ENCODE results near the gene CCR2.
A peak's percentile ranks its signal among the peaks of the same experiment; 100 is the strongest.

The CCR2 gene
- 22.5 to 31.9 (median 31.5) reads per million in 3 donors for total RNA-seq

DNA sequence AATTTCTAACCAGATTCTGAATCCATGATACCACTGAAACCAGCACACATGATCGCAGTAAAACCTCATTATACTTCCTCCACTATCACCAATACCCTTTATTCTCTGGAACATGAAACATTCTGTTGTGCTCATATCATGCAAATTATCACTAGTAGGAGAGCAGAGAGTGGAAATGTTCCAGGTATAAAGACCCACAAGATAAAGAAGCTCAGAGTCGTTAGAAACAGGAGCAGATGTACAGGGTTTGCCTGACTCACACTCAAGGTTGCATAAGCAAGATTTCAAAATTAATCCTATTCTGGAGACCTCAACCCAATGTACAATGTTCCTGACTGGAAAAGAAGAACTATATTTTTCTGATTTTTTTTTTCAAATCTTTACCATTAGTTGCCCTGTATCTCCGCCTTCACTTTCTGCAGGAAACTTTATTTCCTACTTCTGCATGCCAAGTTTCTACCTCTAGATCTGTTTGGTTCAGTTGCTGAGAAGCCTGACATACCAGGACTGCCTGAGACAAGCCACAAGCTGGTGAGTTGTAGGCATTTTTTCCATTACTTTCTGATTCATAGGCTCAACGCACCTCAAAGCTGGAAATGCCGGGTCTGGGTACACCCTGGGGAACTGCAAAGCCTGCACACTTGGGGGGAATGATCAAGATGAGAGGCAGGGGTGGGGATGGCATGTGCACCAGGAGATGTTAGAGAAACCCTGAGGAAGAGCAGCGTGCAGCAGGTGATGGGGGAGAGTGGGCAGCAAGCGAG lies at the start of gene CCR2:
Gene CCR2 (plus strand): TSS at position 465 of the 764 bp plus-strand sequence. CDS start 3,417 bp downstream, outside the sequence.
- no peak for DNase-seq

DNA sequence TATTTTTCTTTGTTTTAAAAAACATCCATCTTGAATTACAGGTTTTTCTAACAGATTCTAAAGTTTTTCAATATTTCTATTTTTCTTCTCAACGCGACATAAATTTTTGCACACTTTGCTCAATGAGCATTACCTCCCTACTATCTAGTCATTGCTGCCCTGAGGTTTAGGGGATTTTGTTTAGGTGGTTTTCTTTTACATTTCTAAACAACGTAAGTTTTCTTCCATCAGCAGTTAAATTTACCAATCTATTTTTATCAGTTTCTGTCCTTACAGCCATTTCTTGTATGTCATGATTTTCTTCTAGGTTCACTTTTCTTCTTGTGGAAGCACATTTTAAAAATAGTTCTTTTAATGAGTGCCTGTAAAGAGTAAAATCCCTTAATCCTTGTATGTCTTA lies 49.2 kb upstream of the CCR2 start:
- no peaks in the 10 kb centered on the region for H3K9me3 ChIP-seq (ENCODE audit: control insufficient read depth, low read length)
- no peak overlapping the region for H3K4me3 ChIP-seq (ENCODE audit: insufficient read depth, low read depth, low read length, poor library complexity, severe bottlenecking)
- no peaks in the 10 kb centered on the region for H3K36me3 ChIP-seq (ENCODE audit: control insufficient read depth, insufficient read depth, low read length)
- no peak for DNase-seq
- no peak overlapping the region for H3K27ac ChIP-seq (ENCODE audit: insufficient read depth, low read length, poor library complexity, severe bottlenecking)
- H3K27me3 ChIP-seq (replicated peaks; ENCODE audit: control insufficient read depth, insufficient read depth, low read length, poor library complexity, severe bottlenecking): no peaks in the 10 kb centered on the region
- H3K4me1 ChIP-seq (ENCODE audit: control insufficient read depth, insufficient read depth, low read length, poor library complexity, severe bottlenecking): peaks cover 7% of the 10 kb centered on the region

More for the DNA sequence above, at the start of gene CCR2:
- Histone ChIP-seq H3K27me3 (replicated peaks; ENCODE audit: control insufficient read depth, insufficient read depth, low read length, poor library complexity, severe bottlenecking) (no peaks in the 10 kb centered on the region), H3K9me3 (ENCODE audit: control insufficient read depth, low read length) (no peaks in the 10 kb centered on the region), H3K27ac (ENCODE audit: insufficient read depth, low read length, poor library complexity, severe bottlenecking) (peak within 1 kb of the TSS; percentile 54), H3K36me3 (ENCODE audit: control insufficient read depth, insufficient read depth, low read length) (no peaks in the 10 kb centered on the region), H3K4me3 (ENCODE audit: insufficient read depth, low read depth, low read length, poor library complexity, severe bottlenecking) (peak within 1 kb of the TSS; percentile 40), H3K4me1 (ENCODE audit: control insufficient read depth, insufficient read depth, low read length, poor library complexity, severe bottlenecking) (peaks cover 37% of the 10 kb centered on the region)

DNA sequence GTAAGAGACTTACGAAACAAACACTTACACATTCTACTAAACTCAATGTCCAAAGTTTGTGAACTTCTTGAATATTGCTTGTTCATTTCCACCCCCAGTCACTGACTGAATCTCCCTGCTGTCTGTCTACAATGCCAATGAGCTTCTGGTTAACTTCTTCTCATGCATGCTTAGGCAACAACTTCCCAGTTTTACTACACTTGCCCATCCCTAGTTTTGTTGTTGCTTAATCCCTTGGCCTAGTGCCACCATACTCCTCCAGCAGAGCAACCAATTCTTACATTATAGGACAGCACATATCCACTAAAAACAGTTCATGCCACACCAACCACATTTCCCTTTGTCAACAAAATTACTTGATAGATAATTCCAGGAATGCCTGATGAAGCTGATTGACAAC lies 40.9 kb upstream of the CCR2 start:
- Histone ChIP-seq H3K9me3 (ENCODE audit: control insufficient read depth, low read length) (no peaks in the 10 kb centered on the region), H3K27ac (ENCODE audit: insufficient read depth, low read length, poor library complexity, severe bottlenecking) (no peak overlapping the region), H3K4me3 (ENCODE audit: insufficient read depth, low read depth, low read length, poor library complexity, severe bottlenecking) (no peak overlapping the region), H3K27me3 (replicated peaks; ENCODE audit: control insufficient read depth, insufficient read depth, low read length, poor library complexity, severe bottlenecking) (no peaks in the 10 kb centered on the region), H3K4me1 (ENCODE audit: control insufficient read depth, insufficient read depth, low read length, poor library complexity, severe bottlenecking) (no peaks in the 10 kb centered on the region), H3K36me3 (ENCODE audit: control insufficient read depth, insufficient read depth, low read length) (no peaks in the 10 kb centered on the region)
- no peak for DNase-seq

DNA sequence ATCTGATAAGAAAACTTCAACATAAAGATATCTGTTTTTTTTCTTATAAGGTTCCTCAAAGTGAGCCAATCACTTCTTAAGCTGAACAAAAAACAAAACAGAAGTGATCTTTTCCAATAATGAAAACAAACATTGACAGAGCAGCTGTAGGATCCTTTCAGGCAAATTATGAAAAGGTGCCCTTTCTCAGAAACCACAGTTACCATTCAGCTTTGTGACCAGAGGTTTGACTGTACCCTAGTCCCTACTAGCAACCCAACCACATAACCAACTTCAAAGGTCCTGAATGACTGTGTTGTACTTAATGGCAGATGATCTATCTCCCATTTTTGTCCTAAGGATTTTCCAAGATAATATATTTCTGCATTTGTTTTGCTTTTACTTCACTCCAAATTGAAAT lies 39.4 kb upstream of the CCR2 start:
- no peaks in the 10 kb centered on the region for H3K27me3 ChIP-seq (replicated peaks; ENCODE audit: control insufficient read depth, insufficient read depth, low read length, poor library complexity, severe bottlenecking)
- H3K4me3 ChIP-seq (ENCODE audit: insufficient read depth, low read depth, low read length, poor library complexity, severe bottlenecking): no peak overlapping the region
- no peak overlapping the region for H3K27ac ChIP-seq (ENCODE audit: insufficient read depth, low read length, poor library complexity, severe bottlenecking)
- H3K36me3 ChIP-seq (ENCODE audit: control insufficient read depth, insufficient read depth, low read length): no peaks in the 10 kb centered on the region
- no peaks in the 10 kb centered on the region for H3K9me3 ChIP-seq (ENCODE audit: control insufficient read depth, low read length)
- no peaks in the 10 kb centered on the region for H3K4me1 ChIP-seq (ENCODE audit: control insufficient read depth, insufficient read depth, low read length, poor library complexity, severe bottlenecking)
- DNase-seq: no peak

DNA sequence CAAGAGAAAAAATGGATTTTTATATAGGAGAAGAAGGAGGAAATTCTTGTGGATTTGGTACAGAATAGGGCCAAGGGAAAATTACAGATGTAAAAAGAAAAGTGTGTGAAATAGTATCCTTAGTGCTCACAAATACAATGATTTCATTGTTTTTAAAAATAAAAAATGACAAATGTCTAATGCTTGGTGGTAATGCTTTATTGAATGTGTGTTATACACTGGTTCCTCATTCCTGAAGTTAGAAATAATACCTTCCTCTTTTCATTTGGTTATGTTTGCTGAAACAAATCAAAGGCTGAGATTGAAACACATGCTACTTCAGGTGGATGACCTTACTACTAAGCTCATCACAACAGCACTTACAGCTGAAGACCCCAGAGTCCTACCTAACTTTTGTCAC lies 37.7 kb upstream of the CCR2 start:
- no peak overlapping the region for H3K4me3 ChIP-seq (ENCODE audit: insufficient read depth, low read depth, low read length, poor library complexity, severe bottlenecking)
- no peak overlapping the region for H3K27ac ChIP-seq (ENCODE audit: insufficient read depth, low read length, poor library complexity, severe bottlenecking)

DNA sequence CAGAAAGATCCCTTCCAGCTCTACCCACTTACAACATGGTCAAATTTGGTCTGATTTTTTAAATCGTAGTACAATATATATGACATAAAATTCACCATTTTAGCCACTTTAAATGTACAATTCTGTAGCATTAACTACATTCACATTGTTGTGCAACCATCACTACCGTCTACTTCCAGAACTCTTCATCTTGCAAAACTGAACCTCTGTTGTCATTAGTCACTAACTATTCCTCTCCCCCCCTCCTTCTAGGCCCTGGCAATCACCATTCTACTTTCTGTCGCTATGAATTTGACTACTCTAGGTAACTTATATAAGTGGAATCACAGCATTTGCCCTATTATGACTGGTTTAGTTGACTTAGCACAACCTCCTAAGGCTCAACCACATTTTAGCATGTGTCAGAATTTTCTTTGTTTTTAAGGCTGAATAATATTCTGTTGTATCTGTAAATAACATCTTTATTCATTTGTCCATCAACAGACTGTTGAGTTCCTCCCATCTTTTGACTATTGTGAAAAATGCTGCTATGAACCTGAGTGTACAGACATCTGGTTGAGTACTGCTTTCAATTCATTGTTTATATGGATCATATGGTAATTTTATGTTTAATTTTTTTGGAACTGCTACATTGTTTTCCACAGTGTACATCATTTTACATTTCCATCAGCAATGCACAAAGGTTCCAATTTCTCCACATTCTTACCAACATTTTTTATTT lies 35.5 kb upstream of the CCR2 start:
- no peaks in the 10 kb centered on the region for H3K9me3 ChIP-seq (ENCODE audit: control insufficient read depth, low read length)
- no peaks in the 10 kb centered on the region for H3K4me1 ChIP-seq (ENCODE audit: control insufficient read depth, insufficient read depth, low read length, poor library complexity, severe bottlenecking)
- no peak overlapping the region for H3K27ac ChIP-seq (ENCODE audit: insufficient read depth, low read length, poor library complexity, severe bottlenecking)
- no peak for DNase-seq
- no peaks in the 10 kb centered on the region for H3K27me3 ChIP-seq (replicated peaks; ENCODE audit: control insufficient read depth, insufficient read depth, low read length, poor library complexity, severe bottlenecking)
- no peaks in the 10 kb centered on the region for H3K36me3 ChIP-seq (ENCODE audit: control insufficient read depth, insufficient read depth, low read length)
- no peak overlapping the region for H3K4me3 ChIP-seq (ENCODE audit: insufficient read depth, low read depth, low read length, poor library complexity, severe bottlenecking)

More for the DNA sequence above, 37.7 kb upstream of the CCR2 start:
- H3K36me3 ChIP-seq (ENCODE audit: control insufficient read depth, insufficient read depth, low read length): no peaks in the 10 kb centered on the region
- no peaks in the 10 kb centered on the region for H3K9me3 ChIP-seq (ENCODE audit: control insufficient read depth, low read length)
- no peaks in the 10 kb centered on the region for H3K27me3 ChIP-seq (replicated peaks; ENCODE audit: control insufficient read depth, insufficient read depth, low read length, poor library complexity, severe bottlenecking)
- H3K4me1 ChIP-seq (ENCODE audit: control insufficient read depth, insufficient read depth, low read length, poor library complexity, severe bottlenecking): no peaks in the 10 kb centered on the region
- DNase-seq: no peak

DNA sequence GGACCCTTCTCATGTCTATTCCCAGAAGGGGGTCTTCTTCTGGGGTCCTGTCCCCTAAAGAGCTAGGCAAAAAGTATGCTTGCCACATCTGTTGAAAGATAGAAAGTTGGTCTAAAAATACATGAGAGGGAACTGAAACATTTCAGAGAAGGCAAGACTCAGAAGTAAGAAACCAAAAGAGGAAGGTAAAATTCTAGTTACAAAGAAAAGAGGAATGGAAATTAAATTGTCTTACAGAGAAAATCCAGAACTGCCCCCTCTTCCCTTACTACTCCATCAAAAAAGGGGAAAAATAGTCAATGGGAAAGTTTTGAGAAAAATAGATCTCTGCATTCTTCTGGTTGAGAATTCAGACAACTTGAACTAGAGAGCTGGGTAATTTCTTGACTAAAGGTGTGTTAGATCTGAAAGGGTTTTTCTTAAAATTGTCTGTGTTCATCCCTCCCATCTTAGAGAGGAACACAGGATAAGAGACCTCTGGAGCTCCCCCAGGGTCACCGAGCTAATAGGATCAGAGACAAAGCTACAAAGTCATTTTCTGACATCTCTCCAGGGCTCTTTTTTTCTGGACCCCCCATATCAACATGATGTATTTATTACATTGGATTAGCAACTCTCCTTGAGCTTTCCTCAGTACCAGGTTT lies 32.3 kb upstream of the CCR2 start:
- no peaks in the 10 kb centered on the region for H3K9me3 ChIP-seq (ENCODE audit: control insufficient read depth, low read length)
- no peaks in the 10 kb centered on the region for H3K36me3 ChIP-seq (ENCODE audit: control insufficient read depth, insufficient read depth, low read length)
- H3K27me3 ChIP-seq (replicated peaks; ENCODE audit: control insufficient read depth, insufficient read depth, low read length, poor library complexity, severe bottlenecking): no peaks in the 10 kb centered on the region
- H3K27ac ChIP-seq (ENCODE audit: insufficient read depth, low read length, poor library complexity, severe bottlenecking): no peak overlapping the region
- no peaks in the 10 kb centered on the region for H3K4me1 ChIP-seq (ENCODE audit: control insufficient read depth, insufficient read depth, low read length, poor library complexity, severe bottlenecking)
- no peak for DNase-seq
- H3K4me3 ChIP-seq (ENCODE audit: insufficient read depth, low read depth, low read length, poor library complexity, severe bottlenecking): no peak overlapping the region

DNA sequence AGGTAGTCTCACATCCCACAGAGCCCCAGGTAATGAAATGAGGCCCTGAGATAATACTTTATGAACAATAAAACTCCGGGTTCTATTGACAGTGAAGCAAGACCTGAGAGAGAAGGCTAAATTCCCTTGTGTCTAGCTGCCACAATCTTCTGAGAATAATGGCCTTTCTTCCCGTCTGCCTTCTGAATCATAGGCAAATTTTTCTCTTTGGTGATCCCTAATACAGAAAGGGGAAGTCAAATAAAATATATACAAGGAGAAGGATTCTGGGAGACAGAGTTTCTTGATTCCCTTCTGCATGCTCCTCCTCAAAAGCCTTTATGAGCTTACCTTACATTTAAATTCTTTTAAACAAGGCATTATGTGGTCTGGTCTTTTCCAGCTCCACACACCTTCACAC lies 29.9 kb upstream of the CCR2 start:
- Histone ChIP-seq H3K9me3 (ENCODE audit: control insufficient read depth, low read length) (no peaks in the 10 kb centered on the region), H3K27me3 (replicated peaks; ENCODE audit: control insufficient read depth, insufficient read depth, low read length, poor library complexity, severe bottlenecking) (no peaks in the 10 kb centered on the region), H3K27ac (ENCODE audit: insufficient read depth, low read length, poor library complexity, severe bottlenecking) (no peak overlapping the region), H3K4me3 (ENCODE audit: insufficient read depth, low read depth, low read length, poor library complexity, severe bottlenecking) (no peak overlapping the region), H3K36me3 (ENCODE audit: control insufficient read depth, insufficient read depth, low read length) (no peaks in the 10 kb centered on the region), H3K4me1 (ENCODE audit: control insufficient read depth, insufficient read depth, low read length, poor library complexity, severe bottlenecking) (no peaks in the 10 kb centered on the region)
- no peak for DNase-seq

DNA sequence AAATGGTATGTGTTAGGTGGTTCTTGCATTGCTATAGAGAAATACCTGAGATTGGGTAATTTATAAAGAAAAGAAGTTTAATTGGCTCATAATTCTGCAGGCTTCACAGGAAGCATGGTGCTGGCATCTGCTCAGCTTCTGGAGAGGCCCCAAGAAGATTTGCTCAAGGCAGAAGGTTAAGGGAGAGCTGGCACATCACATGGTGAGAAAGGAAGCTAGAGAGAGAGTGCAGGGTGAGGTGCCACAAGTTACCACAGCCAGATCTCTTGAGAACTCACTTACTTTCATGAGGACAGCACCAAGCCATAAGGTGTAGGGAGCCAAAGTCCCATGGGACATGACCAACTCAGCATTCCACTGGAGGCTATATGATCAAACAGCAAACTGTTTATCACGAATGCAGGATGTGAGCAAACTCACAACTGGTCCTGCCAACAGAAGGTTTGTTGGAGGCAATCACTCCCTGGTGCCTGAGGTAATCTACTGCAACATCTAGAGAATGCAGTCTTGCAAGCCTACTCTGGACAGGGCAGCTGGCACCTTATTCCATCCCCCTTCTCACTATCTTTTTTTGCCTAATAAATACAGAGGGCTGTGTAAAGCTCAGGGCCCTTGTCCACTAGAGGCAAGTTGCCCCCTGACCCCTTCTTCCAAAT lies 28.1 kb upstream of the CCR2 start:
- no peaks in the 10 kb centered on the region for H3K36me3 ChIP-seq (ENCODE audit: control insufficient read depth, insufficient read depth, low read length)
- no peaks in the 10 kb centered on the region for H3K9me3 ChIP-seq (ENCODE audit: control insufficient read depth, low read length)
- DNase-seq: no peak
- no peaks in the 10 kb centered on the region for H3K27me3 ChIP-seq (replicated peaks; ENCODE audit: control insufficient read depth, insufficient read depth, low read length, poor library complexity, severe bottlenecking)
- no peak overlapping the region for H3K27ac ChIP-seq (ENCODE audit: insufficient read depth, low read length, poor library complexity, severe bottlenecking)
- H3K4me1 ChIP-seq (ENCODE audit: control insufficient read depth, insufficient read depth, low read length, poor library complexity, severe bottlenecking): no peaks in the 10 kb centered on the region
- H3K4me3 ChIP-seq (ENCODE audit: insufficient read depth, low read depth, low read length, poor library complexity, severe bottlenecking): no peak overlapping the region
